HCT116 (cell line): Measurements from ENCODE around the gene STRBP.

Experiments used
- ELF1 ChIP-seq: IDR thresholded peaks from 2 replicates; pipeline ENCODE4 v1.6.1; 2012; ENCODE audit warnings: low read depth, borderline replicate concordance
- EZH2 ChIP-seq: fragments of 200-600 bp; sonication (generic); IDR thresholded peaks from 2 replicates; pipeline ENCODE4 v1.6.1; 2017; ENCODE audit warnings: antibody characterized with exemption, mixed run types
- EZH2phosphoT487 ChIP-seq: fragments of 200-600 bp; IDR thresholded peaks from 2 replicates; pipeline ENCODE4 v1.6.1; 2018; ENCODE audit warnings: antibody characterized with exemption, borderline replicate concordance
- POLR2A ChIP-seq: IDR thresholded peaks from 2 replicates; pipeline ENCODE4 v1.7.0; 2011; ENCODE audit warnings: borderline replicate concordance; ENCODE audit not compliant: insufficient read depth, insufficient read length; ENCODE audit errors: extremely low read depth
- POLR2AphosphoS5 ChIP-seq: IDR thresholded peaks from 2 replicates; pipeline ENCODE4 v1.6.1; 2011; ENCODE audit warnings: mild to moderate bottlenecking, low read depth, low read length, moderate library complexity
- RAD21 ChIP-seq: IDR thresholded peaks from 2 replicates; pipeline ENCODE4 v1.6.1; 2012; ENCODE audit warnings: low read depth, mild to moderate bottlenecking
- SRF ChIP-seq: IDR thresholded peaks from 2 replicates; pipeline ENCODE4 v1.6.1; 2012; ENCODE audit warnings: low read depth
- ZNF274 ChIP-seq: fragments of 200-500 bp; sonication (Bioruptor generic); IDR thresholded peaks from 2 replicates; pipeline ENCODE4 v1.6.1; 2014; ENCODE audit warnings: mild to moderate bottlenecking, low read depth, low read length, inconsistent platforms
- TF ChIP-seq, protein P1 (sequence below), 3 experiments: fragments of 200-600 bp in 1 of 3; sonication (generic) in 1 of 3; IDR thresholded peaks in 2 of 3; conservative IDR thresholded peaks in 1 of 3; 2 replicates each; pipeline ENCODE4 v1.5.1; 2012 to 2017; ENCODE audit warnings: low read depth in 2 of 3, low read length in 2 of 3, antibody characterized with exemption in 1 of 3, borderline replicate concordance in 1 of 3, control low read depth in 1 of 3, mild to moderate bottlenecking in 1 of 3, mixed read lengths in 1 of 3, mixed run types in 1 of 3, moderate library complexity in 1 of 3; ENCODE audit not compliant: insufficient read depth in 1 of 3
- TF ChIP-seq, protein P2 (sequence below): IDR thresholded peaks from 2 replicates; pipeline ENCODE4 v1.6.1; 2012; ENCODE audit warnings: low read depth

DNA sequence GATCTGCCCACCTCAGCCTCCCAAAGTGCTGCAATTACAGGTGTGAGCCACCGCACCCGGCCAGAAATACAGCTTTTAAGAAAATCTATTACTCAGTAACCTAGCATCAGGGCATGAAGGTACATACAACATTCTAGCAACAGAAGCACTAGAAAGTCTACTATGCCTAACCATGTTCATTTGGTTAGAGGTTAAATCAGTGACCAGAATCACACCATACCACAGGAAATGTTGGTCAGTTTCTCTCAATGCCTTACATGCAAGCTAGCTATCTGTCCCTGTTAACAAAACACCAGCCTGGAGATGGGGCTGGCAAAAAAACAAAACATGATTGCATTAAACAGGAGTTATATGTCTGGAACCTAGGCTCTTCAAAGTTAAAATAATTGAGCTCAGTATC lies 104.1 kb downstream of the STRBP start:
- TF ChIP-seq EZH2 (no peak), ELF1 (no peak), SRF (no peak), POLR2A (no peak), ZNF274 (no peak), RAD21 (no peak), POLR2AphosphoS5 (no peak), EZH2phosphoT487 (no peak)
- TF ChIP-seq, protein P1, sequence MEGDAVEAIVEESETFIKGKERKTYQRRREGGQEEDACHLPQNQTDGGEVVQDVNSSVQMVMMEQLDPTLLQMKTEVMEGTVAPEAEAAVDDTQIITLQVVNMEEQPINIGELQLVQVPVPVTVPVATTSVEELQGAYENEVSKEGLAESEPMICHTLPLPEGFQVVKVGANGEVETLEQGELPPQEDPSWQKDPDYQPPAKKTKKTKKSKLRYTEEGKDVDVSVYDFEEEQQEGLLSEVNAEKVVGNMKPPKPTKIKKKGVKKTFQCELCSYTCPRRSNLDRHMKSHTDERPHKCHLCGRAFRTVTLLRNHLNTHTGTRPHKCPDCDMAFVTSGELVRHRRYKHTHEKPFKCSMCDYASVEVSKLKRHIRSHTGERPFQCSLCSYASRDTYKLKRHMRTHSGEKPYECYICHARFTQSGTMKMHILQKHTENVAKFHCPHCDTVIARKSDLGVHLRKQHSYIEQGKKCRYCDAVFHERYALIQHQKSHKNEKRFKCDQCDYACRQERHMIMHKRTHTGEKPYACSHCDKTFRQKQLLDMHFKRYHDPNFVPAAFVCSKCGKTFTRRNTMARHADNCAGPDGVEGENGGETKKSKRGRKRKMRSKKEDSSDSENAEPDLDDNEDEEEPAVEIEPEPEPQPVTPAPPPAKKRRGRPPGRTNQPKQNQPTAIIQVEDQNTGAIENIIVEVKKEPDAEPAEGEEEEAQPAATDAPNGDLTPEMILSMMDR (IDR thresholded peaks at IDR 0.05 in 2 of 3, conservative IDR thresholded peaks at IDR 0.05 in 1 of 3; ENCODE audit: borderline replicate concordance in 1 of 3, insufficient read depth in 1 of 3, low read depth in 2 of 3, low read length in 2 of 3), result no peak
- TF ChIP-seq, protein P2, sequence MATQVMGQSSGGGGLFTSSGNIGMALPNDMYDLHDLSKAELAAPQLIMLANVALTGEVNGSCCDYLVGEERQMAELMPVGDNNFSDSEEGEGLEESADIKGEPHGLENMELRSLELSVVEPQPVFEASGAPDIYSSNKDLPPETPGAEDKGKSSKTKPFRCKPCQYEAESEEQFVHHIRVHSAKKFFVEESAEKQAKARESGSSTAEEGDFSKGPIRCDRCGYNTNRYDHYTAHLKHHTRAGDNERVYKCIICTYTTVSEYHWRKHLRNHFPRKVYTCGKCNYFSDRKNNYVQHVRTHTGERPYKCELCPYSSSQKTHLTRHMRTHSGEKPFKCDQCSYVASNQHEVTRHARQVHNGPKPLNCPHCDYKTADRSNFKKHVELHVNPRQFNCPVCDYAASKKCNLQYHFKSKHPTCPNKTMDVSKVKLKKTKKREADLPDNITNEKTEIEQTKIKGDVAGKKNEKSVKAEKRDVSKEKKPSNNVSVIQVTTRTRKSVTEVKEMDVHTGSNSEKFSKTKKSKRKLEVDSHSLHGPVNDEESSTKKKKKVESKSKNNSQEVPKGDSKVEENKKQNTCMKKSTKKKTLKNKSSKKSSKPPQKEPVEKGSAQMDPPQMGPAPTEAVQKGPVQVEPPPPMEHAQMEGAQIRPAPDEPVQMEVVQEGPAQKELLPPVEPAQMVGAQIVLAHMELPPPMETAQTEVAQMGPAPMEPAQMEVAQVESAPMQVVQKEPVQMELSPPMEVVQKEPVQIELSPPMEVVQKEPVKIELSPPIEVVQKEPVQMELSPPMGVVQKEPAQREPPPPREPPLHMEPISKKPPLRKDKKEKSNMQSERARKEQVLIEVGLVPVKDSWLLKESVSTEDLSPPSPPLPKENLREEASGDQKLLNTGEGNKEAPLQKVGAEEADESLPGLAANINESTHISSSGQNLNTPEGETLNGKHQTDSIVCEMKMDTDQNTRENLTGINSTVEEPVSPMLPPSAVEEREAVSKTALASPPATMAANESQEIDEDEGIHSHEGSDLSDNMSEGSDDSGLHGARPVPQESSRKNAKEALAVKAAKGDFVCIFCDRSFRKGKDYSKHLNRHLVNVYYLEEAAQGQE, result no peak
